Measurements from ENCODE around the gene MEGF6. TPM values are rescaled to one million over a fixed set of nuclear protein-coding genes. Genes with fewer than 3 reads are reported as not detected.

The MEGF6 gene
- total and polyA plus RNA-seq, 9 of the 15 experiments (the other 6 are each of a cell fraction or from before 2014, with no cell fraction given) = 0.03 to 1.7 (median 0.24) TPM; not detected in 3

DNA sequence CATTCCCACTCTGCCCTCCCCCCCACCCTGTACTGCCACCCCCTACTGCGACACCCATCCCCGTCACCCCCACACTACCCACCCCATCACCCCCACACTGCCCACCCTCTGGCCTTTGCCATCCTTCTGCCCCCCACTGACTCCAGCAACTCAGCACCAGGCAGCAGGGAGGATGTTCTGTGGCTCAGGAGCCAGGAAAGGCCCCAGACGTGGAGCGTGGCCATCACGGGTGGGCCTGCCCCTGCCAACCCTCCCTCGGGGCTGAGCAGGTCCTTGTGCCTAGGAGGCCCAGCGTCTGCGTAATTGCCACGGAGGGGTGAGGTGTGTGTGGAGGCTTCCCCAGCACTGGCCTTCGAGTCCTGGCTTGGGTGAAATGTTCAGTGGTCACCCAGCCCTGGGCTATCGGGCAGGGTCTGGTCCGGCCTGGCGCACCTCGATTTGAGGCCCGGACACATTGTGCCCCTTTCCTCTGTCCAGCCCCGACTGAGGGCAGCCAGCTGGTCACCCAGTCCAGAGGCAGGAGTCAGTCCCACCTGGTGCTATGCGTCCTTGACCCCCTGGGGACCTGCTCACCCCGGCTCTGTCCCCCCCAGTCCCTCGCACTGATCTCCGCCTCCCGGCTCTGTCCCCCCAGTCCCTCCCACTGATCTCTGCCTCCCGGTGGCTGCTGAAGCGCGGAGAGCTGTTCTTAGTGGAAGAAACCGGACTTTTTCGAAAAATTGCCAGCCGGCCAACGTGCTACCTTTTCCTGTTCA is 133.9 kb downstream of the MEGF6 start:
- TF ChIP-seq LARP7 (IDR thresholded peaks at IDR 0.05) = no peak
- peak; percentile 13 for TF ChIP-seq PCBP1 (IDR thresholded peaks at IDR 0.05; ENCODE audit: low read depth, low read length, poor library complexity, severe bottlenecking)
- TF ChIP-seq DACH1 (IDR thresholded peaks at IDR 0.05; ENCODE audit: partially characterized antibody) = no peak
- TF ChIP-seq, protein P1, sequence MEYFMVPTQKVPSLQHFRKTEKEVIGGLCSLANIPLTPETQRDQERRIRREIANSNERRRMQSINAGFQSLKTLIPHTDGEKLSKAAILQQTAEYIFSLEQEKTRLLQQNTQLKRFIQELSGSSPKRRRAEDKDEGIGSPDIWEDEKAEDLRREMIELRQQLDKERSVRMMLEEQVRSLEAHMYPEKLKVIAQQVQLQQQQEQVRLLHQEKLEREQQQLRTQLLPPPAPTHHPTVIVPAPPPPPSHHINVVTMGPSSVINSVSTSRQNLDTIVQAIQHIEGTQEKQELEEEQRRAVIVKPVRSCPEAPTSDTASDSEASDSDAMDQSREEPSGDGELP (CRISPR knock-in tag; IDR thresholded peaks at IDR 0.05; ENCODE audit: borderline replicate concordance) = 0 out of 2 replicates have a peak, but pooled peaks have one; percentile 7
- H4K20me1 ChIP-seq (replicated peaks; ENCODE audit: control insufficient read depth, insufficient read depth, low read length) = peaks cover 21% of the 10 kb centered on the region
- no TSS peak for BruUV-seq (replicated peaks)
- no peak overlapping the region for H3K4me3 ChIP-seq
- DNase-seq (ENCODE audit: extremely low read depth in 1 of 4, low spot score in 3 of 4) (peak in 2 of 4 experiments; percentile 43 to 52), FAIRE-seq (no peak), ATAC-seq (peak; percentile 20)
- H3K9me3 ChIP-seq (replicated peaks; ENCODE audit: control insufficient read depth, insufficient read depth, low read depth, low read length) = no peaks in the 10 kb centered on the region
- peaks cover 0 to 54% of the 10 kb centered on the region in 2 experiments; a peak in 2 of 5 replicates for H3K4me1 ChIP-seq (replicated peaks in 1 of 2; ENCODE audit: control insufficient read depth in 2 of 2, insufficient read depth in 2 of 2, low read length in 2 of 2)
- peaks cover 3 to 31% of the 10 kb centered on the region in 2 experiments; a peak in 4 of 5 replicates for H3K27me3 ChIP-seq (ENCODE audit: control insufficient read depth in 2 of 2, insufficient read depth in 2 of 2, low read length in 2 of 2)
- intact Hi-C loops (cut with micrococcal nuclease) (no loop called here), in situ Hi-C loops (cut with MboI) (no loop called here)
- no peak overlapping the region for H3K9ac ChIP-seq (ENCODE audit: insufficient read depth in 1 of 2, low read depth in 2 of 2, low read length in 2 of 2)
- CTCF ChIA-PET (ENCODE audit: low intra/inter-chr PET ratio) = no interaction called here
- no peaks in the 10 kb centered on the region for H3K36me3 ChIP-seq (ENCODE audit: control insufficient read depth, insufficient read depth, low read length)
- H2AFZ ChIP-seq (ENCODE audit: low read depth, low read length) = no peak overlapping the region
- no peak overlapping the region for H3K27ac ChIP-seq (ENCODE audit: extremely low read depth, low read depth, low read length)
- no peaks in the 10 kb centered on the region for H3K79me2 ChIP-seq (ENCODE audit: control insufficient read depth, insufficient read depth, low read length)
- H3K4me2 ChIP-seq (ENCODE audit: insufficient read depth, low read length) = no peak overlapping the region
- WGBS (ENCODE audit: insufficient coverage, low coverage, missing lambda C conversion rate) = 9% methylated on average over 25 of the region's 28 CpGs
- POLR2A ChIA-PET = interaction anchor here (0.6 kb wide), 1 partner anchor 443 kb away, joined by 3 read pairs; no protein-coding TSS in a partner anchor
- H3K9me1 ChIP-seq (ENCODE audit: control insufficient read depth, insufficient read depth, low read length) = no peaks in the 10 kb centered on the region

Data from K562 (cell line).